Thoracic aorta (tissue), 2 donors: Measurements from ENCODE around the gene SAMD11. TPM values are rescaled to one million over a fixed set of nuclear protein-coding genes. Genes with fewer than 3 reads are reported as not detected.
"Not testable (repeated sequence)": the region's sequence is repeated elsewhere in the genome, so short reads cannot be mapped to it uniquely, and the experiment has no call there.

Experiments
- ATAC-seq: fragments of 150-250 bp; one replicate; pipeline ENCODE4 v1.8.0; 2017; ENCODE audit warnings: low read depth; ENCODE audit not compliant: insufficient number of reproducible peaks, low FRiP score
- DNase-seq: peaks from one replicate; pipeline ENCODE4 v3.0.0-alpha.2; 2020; ENCODE audit warnings: low spot score
- H3K27ac ChIP-seq, 2 donors: fragments of 200-600 bp; sonication (generic); 1 replicate in 1 of 2; 2 replicates in 1 of 2; pipeline ENCODE4 v1.5.1; 2016; ENCODE audit warnings: mild to moderate bottlenecking in 2 of 2, moderate library complexity in 2 of 2
- H3K27me3 ChIP-seq: fragments of 200-600 bp; sonication (generic); replicated peaks from 2 replicates; pipeline ENCODE4 v1.6.0; 2016; ENCODE audit warnings: mild to moderate bottlenecking; ENCODE audit not compliant: insufficient read depth
- H3K36me3 ChIP-seq: fragments of 200-600 bp; sonication (generic); one replicate; pipeline ENCODE4 v1.5.1; 2016
- H3K4me1 ChIP-seq, 2 donors: fragments of 200-600 bp; sonication (generic); 1 replicate in 1 of 2; 2 replicates in 1 of 2; pipeline versions ENCODE4 v1.5.1 to v1.6.0; 2016; ENCODE audit warnings: low read depth in 2 of 2, mild to moderate bottlenecking in 1 of 2; ENCODE audit not compliant: control insufficient read depth in 1 of 2
- H3K4me3 ChIP-seq: fragments of 200-600 bp; sonication (generic); 2 replicates; pipeline ENCODE4 v1.5.1; 2016; ENCODE audit warnings: mild to moderate bottlenecking
- H3K9me3 ChIP-seq: fragments of 200-600 bp; sonication (generic); 2 replicates; pipeline ENCODE4 v1.5.1; 2016
- total RNA-seq, 2 donors: library from RNA; depleted of rRNA; stranded (reverse); fragments of >200 nt; gene quantifications; one replicate each; pipeline versions ENCODE4 v1.1.0 to v1.2.3, GENCODE V29; 2016
- TF ChIP-seq, protein P1 (sequence below): fragments of 200-600 bp; sonication (generic); IDR thresholded peaks from one replicate; pipeline ENCODE4 v1.5.1; 2019; ENCODE audit warnings: antibody characterized with exemption

SAMD11 gene
- total RNA-seq, 2 donors from 2014 or later = 10.2 to 18.8 TPM

DNA sequence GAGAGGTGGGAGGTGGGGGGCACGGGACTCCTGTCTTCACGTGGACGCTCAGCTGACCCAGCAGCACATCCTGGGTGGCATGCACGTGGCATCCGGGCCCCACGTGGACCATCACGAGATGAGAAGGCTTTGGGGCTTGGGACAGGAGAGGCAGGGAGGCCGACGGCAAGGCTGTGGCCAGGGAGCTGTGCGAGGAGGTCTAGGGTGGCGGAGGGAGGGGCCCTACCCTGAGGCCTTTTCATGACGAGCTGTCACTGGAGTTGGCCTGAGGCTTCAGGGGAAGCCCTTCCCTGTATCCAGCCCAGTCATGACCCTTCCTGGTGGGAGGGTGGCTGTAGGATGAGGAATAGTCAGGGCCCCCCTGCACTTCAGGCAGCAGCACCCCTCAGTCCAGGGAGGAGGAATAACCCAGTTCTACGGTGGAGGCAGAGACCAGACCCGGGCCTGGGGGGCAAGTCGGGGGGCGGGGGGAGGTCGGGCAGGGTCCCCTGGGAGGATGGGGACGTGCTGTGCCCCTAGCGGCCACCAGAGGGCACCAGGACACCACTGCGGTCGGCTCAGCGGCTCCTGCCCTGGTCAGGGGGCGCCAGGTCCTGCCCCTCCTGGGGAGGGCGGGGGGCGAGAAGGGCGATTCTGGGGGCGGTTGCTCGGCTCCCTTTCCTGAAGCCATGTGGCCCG, 60.2 kb downstream of the SAMD11 start:
- H3K36me3 ChIP-seq = no peaks in the 10 kb centered on the region
- H3K27ac ChIP-seq = no peak overlapping the region
- H3K4me3 ChIP-seq = peak overlapping the region; percentile 51
- no peaks in the 10 kb centered on the region for H3K9me3 ChIP-seq
- TF ChIP-seq, protein P1, sequence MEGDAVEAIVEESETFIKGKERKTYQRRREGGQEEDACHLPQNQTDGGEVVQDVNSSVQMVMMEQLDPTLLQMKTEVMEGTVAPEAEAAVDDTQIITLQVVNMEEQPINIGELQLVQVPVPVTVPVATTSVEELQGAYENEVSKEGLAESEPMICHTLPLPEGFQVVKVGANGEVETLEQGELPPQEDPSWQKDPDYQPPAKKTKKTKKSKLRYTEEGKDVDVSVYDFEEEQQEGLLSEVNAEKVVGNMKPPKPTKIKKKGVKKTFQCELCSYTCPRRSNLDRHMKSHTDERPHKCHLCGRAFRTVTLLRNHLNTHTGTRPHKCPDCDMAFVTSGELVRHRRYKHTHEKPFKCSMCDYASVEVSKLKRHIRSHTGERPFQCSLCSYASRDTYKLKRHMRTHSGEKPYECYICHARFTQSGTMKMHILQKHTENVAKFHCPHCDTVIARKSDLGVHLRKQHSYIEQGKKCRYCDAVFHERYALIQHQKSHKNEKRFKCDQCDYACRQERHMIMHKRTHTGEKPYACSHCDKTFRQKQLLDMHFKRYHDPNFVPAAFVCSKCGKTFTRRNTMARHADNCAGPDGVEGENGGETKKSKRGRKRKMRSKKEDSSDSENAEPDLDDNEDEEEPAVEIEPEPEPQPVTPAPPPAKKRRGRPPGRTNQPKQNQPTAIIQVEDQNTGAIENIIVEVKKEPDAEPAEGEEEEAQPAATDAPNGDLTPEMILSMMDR = peak; percentile 98
- ATAC-seq = no peak
- H3K4me1 ChIP-seq = peaks cover 0 to 8% of the 10 kb centered on the region in 2 donors
- DNase-seq = no peak
- no peaks in the 10 kb centered on the region for H3K27me3 ChIP-seq

DNA sequence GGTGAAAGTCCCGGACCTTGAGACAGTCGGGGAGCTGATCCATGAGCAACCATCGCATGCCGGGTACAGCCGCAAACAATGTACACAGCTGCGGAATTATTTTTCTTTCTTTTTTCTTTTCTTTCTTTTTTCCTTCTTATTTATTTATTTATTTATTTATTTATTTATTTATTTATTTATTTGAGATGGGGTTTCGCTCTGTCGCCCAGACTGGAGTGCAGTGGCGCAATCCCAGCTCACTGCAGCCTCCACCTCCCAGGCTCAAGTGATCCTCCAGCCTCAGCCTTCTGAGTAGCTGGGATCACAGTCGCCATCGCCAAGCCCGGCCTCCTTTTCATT, 60.7 kb downstream of the SAMD11 start:
- Histone ChIP-seq H3K27ac (no peak overlapping the region), H3K27me3 (no peaks in the 10 kb centered on the region), H3K36me3 (no peaks in the 10 kb centered on the region), H3K9me3 (no peaks in the 10 kb centered on the region), H3K4me3 (peak overlapping the region; percentile 51), H3K4me1 (peaks cover 0 to 8% of the 10 kb centered on the region in 2 donors)
- DNase-seq (no peak), ATAC-seq (no peak)
- TF ChIP-seq, protein P1 = no peak

DNA sequence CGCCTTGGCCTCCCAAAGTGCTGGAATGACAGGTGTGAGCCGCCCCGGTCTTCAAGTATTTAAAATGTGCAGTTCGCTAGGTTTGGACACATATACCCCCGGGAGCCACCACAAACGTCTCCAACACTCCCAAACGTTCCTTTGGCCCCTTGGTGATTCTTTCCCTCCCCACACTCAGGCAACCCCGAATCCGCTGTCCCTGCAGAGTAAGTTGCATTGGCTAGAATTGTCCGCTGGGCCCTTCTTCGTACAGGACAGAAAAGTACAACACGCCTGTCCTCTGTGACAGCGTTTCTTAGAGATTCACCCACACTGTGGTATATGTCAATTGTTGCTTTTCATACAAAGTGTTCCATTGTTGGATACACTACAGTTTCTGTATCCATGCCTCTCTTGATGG, 61.4 kb downstream of the SAMD11 start:
- no peaks in the 10 kb centered on the region for H3K9me3 ChIP-seq
- no peaks in the 10 kb centered on the region for H3K27me3 ChIP-seq
- ATAC-seq (no peak), DNase-seq (no peak)
- no peaks in the 10 kb centered on the region for H3K36me3 ChIP-seq
- no peak overlapping the region for H3K4me3 ChIP-seq
- H3K4me1 ChIP-seq = peaks cover 0 to 8% of the 10 kb centered on the region in 2 donors
- TF ChIP-seq, protein P1 = no peak
- H3K27ac ChIP-seq = no peak overlapping the region

DNA sequence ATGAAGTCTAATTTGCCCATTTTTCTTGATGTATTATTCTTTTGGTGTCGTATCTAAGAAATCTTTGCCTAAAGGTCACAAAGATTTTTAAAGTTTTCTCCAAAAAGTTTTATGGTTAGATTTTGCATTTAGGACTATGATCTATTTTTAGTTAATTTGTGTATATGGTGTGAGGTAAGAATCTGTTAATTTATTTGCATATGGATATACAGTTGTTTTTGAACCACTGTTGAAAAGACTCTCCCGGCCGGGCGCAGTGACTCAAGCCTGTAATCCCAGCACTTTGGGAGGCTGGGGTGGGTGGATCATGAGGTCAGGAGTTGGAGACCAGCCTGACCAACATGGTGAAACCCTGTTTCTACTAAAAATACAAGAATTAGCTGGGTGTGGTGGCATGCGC, 64.3 kb downstream of the SAMD11 start:
- H3K27me3 ChIP-seq, H3K36me3 ChIP-seq, H3K4me3 ChIP-seq, H3K27ac ChIP-seq, ATAC-seq, H3K9me3 ChIP-seq, DNase-seq, H3K4me1 ChIP-seq: not testable (repeated sequence)

DNA sequence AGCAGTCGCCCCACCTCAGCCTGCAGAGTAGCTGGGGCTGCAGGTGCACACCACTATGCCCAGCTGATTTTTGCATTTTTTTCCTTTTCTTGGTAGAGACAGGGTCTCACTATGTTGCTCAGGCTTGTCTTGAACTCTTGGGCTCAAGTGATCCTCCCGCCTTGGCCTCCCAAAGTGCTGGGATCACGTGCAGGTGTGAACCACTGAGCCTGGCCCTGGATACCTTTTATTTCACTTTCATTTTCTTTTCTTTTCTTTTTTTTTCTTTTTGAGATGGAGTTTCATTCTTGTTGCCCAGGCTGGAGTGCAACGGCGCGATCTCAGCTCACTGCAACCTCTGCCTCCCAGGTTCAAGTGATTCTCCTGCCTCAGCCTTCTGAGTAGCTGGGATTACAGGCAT, 67.6 kb downstream of the SAMD11 start:
- not testable (repeated sequence) for H3K9me3 ChIP-seq, H3K4me3 ChIP-seq, H3K4me1 ChIP-seq, ATAC-seq, H3K27ac ChIP-seq, H3K36me3 ChIP-seq, DNase-seq, H3K27me3 ChIP-seq

DNA sequence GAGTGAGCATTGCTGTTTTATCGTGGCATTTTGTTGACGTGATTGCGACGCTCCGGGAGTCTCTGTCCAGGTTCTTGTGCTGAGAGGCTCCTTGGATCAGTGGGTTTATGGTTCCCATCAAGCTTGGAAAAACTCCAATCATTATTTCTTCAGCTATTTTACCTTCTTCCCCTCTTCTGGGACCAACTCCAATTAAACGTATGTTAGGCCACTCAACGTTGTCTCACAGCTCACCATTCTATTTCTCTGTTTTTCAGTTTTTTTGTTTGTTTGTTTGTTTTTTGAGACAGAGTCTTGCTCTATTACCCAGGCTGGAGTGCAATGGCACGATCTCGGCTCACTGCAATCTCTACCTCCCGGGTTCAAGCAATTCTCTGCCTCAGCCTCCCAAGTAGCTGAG, 68.2 kb downstream of the SAMD11 start:
- no peak for DNase-seq
- ATAC-seq = no peak
- Histone ChIP-seq H3K9me3 (peaks cover 5% of the 10 kb centered on the region), H3K27me3 (no peaks in the 10 kb centered on the region), H3K4me1 (peaks cover 0 to under 1% of the 10 kb centered on the region in 2 donors), H3K27ac (no peak overlapping the region), H3K36me3 (no peaks in the 10 kb centered on the region), H3K4me3 (no peak overlapping the region)
- TF ChIP-seq, protein P1 = no peak
